ENCODE measurements around the gene KLHL7.
A peak's percentile ranks its signal among the peaks of the same experiment; 100 is the strongest.

KLHL7 gene

GRCh38 chr7:23072048-23072447 lies 33.5 kb upstream of the KLHL7 start:
- H3F3A ChIP-seq (ENCODE audit: low read depth), result no peaks in the 10 kb centered on the region
- no peaks in the 10 kb centered on the region for H3K27me3 ChIP-seq (ENCODE audit: insufficient read depth, low read length, poor library complexity, severe bottlenecking)
- no peaks in the 10 kb centered on the region for H3K79me2 ChIP-seq (ENCODE audit: insufficient read depth, low read length)
- H2AFZ ChIP-seq (ENCODE audit: low read length), result no peak overlapping the region
- H3K9me3 ChIP-seq (ENCODE audit: insufficient read depth, low read depth, low read length), result no peaks in the 10 kb centered on the region
- TF ChIP-seq EZH2phosphoT487 (IDR thresholded peaks at IDR 0.05; ENCODE audit: borderline replicate concordance), result no peak
- TF ChIP-seq CTCF (conservative IDR thresholded peaks at IDR 0.05; ENCODE audit: low read length), result peak; percentile 50
- H3K4me2 ChIP-seq (ENCODE audit: low read depth, low read length, poor library complexity, severe bottlenecking), result no peak overlapping the region
- no peak overlapping the region for H3K9ac ChIP-seq (ENCODE audit: low read depth, low read length, poor library complexity, severe bottlenecking)
- H3K36me3 ChIP-seq (ENCODE audit: insufficient read depth, low read length), result no peaks in the 10 kb centered on the region
- H4K20me1 ChIP-seq (ENCODE audit: insufficient read depth, low read length, poor library complexity, severe bottlenecking), result no peaks in the 10 kb centered on the region
- no peaks in the 10 kb centered on the region for H3K4me1 ChIP-seq (ENCODE audit: insufficient read depth, low read length, poor library complexity, severe bottlenecking)
- no peak overlapping the region for H3K4me3 ChIP-seq (ENCODE audit: low read length, poor library complexity, severe bottlenecking)
- no peaks in the 10 kb centered on the region for H3K9me2 ChIP-seq (replicated peaks; ENCODE audit: low read depth, low read length)

DNA sequence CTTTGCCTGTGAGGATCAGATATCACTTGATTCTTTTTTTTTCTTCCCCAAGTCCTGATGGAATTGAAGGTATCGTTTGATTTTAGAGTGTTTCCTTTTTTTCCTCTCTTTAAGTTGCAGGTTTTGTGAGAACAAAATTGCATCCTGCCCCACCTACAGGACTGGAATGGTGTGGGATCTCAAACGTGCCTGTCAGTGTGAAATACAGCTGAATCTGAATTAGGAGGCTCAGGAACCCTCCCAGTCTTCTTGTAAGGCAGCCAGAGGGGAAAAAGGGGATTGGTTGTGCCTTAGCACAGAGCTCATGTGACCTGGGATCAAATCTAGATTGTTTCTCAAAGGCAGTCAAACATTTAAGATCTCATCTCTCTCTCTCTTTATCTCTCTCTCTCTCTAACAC lies 32.7 kb upstream of the KLHL7 start:
- Histone ChIP-seq H3K4me3 (ENCODE audit: low read length, poor library complexity, severe bottlenecking) (no peak overlapping the region), H4K20me1 (ENCODE audit: insufficient read depth, low read length, poor library complexity, severe bottlenecking) (no peaks in the 10 kb centered on the region), H3K36me3 (ENCODE audit: insufficient read depth, low read length) (no peaks in the 10 kb centered on the region), H3K9me3 (ENCODE audit: insufficient read depth, low read depth, low read length) (no peaks in the 10 kb centered on the region), H2AFZ (ENCODE audit: low read length) (no peak overlapping the region; the same call in 1 of the 2 replicates), H3K9ac (ENCODE audit: low read depth, low read length, poor library complexity, severe bottlenecking) (no peak overlapping the region), H3K4me1 (ENCODE audit: insufficient read depth, low read length, poor library complexity, severe bottlenecking) (no peaks in the 10 kb centered on the region), H3F3A (ENCODE audit: low read depth) (no peaks in the 10 kb centered on the region), H3K9me2 (replicated peaks; ENCODE audit: low read depth, low read length) (no peaks in the 10 kb centered on the region), H3K27me3 (ENCODE audit: insufficient read depth, low read length, poor library complexity, severe bottlenecking) (no peaks in the 10 kb centered on the region), H3K79me2 (ENCODE audit: insufficient read depth, low read length) (no peaks in the 10 kb centered on the region), H3K4me2 (ENCODE audit: low read depth, low read length, poor library complexity, severe bottlenecking) (no peak overlapping the region)
- TF ChIP-seq CTCF (conservative IDR thresholded peaks at IDR 0.05; ENCODE audit: low read length) (no peak), EZH2phosphoT487 (IDR thresholded peaks at IDR 0.05; ENCODE audit: borderline replicate concordance) (no peak)

DNA sequence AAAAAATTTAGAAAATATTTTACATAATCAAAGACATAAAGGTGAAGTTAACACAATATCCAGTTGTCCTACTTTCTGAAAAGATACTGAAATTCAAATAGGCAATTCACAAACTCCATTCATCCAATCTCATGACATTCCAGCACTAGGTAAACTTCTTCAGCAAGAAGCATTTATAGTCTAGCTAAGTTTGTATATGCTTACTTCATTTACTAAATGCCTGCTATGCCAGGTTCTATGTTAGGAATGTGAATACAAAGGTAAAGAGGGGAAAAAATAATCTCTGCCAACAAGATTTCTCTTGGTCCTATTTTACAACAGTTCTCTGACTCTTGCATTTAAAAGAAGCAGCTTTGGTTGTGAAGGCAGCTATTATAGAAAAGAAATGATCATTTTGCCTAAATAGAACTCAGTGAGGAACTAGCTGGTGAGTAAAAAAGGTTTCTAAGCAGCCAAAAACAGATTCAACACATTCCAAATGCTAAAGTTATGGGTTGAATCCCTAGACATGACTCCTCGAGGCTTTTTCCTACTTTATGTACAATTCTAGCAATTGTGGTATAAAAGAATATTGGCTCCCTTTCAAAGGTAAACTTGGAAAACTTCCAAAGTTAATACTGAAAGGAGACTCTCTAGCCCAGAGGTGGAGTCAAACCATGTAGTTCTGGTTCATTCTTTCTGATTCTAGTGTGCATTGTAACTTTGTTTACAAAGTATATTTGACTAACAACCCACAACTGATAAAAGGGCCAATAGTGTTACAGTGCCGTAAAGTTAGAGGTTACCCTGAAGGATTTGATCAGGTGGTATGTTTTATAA lies 30.9 kb upstream of the KLHL7 start:
- no peaks in the 10 kb centered on the region for H3K9me3 ChIP-seq (ENCODE audit: insufficient read depth, low read depth, low read length)
- no peaks in the 10 kb centered on the region for H3K36me3 ChIP-seq (ENCODE audit: insufficient read depth, low read length)
- TF ChIP-seq CTCF (conservative IDR thresholded peaks at IDR 0.05; ENCODE audit: low read length), result no peak
- TF ChIP-seq EZH2phosphoT487 (IDR thresholded peaks at IDR 0.05; ENCODE audit: borderline replicate concordance), result no peak
- no peaks in the 10 kb centered on the region for H3K9me2 ChIP-seq (replicated peaks; ENCODE audit: low read depth, low read length)
- H3K4me3 ChIP-seq (ENCODE audit: low read length, poor library complexity, severe bottlenecking), result no peak overlapping the region
- H3K9ac ChIP-seq (ENCODE audit: low read depth, low read length, poor library complexity, severe bottlenecking), result no peak overlapping the region
- H2AFZ ChIP-seq (ENCODE audit: low read length), result peak overlapping the region; percentile 82
- no peak overlapping the region for H3K4me2 ChIP-seq (ENCODE audit: low read depth, low read length, poor library complexity, severe bottlenecking)
- H3K79me2 ChIP-seq (ENCODE audit: insufficient read depth, low read length), result no peaks in the 10 kb centered on the region
- H4K20me1 ChIP-seq (ENCODE audit: insufficient read depth, low read length, poor library complexity, severe bottlenecking), result no peaks in the 10 kb centered on the region
- no peaks in the 10 kb centered on the region for H3F3A ChIP-seq (ENCODE audit: low read depth)
- H3K4me1 ChIP-seq (ENCODE audit: insufficient read depth, low read length, poor library complexity, severe bottlenecking), result no peaks in the 10 kb centered on the region
- no peaks in the 10 kb centered on the region for H3K27me3 ChIP-seq (ENCODE audit: insufficient read depth, low read length, poor library complexity, severe bottlenecking)

Measured in Loucy (cell line).